ENCODE measurements around the gene TMC5. TPM values are rescaled to one million over a fixed set of nuclear protein-coding genes. Genes with fewer than 3 reads are reported as not detected.
"Not testable (repeated sequence)": the region's sequence is repeated elsewhere in the genome, so short reads cannot be mapped to it uniquely, and the experiment has no call there.

The TMC5 gene
- total and polyA plus RNA-seq, 5 donors from 2014 or later = not detected

- Mint-ChIP-seq H3K4me3 (no peak overlapping the region), H3K9me3 (peaks cover 0 to 8% (median 0%) of the 10 kb centered on the region in 7 donors), H3K27me3 (peaks cover 4% of the 10 kb centered on the region), H3K4me1 (no peaks in the 10 kb centered on the region), H3K36me3 (no peaks in the 10 kb centered on the region), H3K27ac (no peak overlapping the region)
- H3K36me3 ChIP-seq (ENCODE audit: control insufficient read depth, insufficient read depth, low read length) = no peaks in the 10 kb centered on the region
- H3K27ac ChIP-seq (ENCODE audit: insufficient read depth, low read length, poor library complexity, severe bottlenecking) = no peak overlapping the region
- no peaks in the 10 kb centered on the region for H3K9me3 ChIP-seq (ENCODE audit: control insufficient read depth in 2 of 2, low read length in 2 of 2)
- no peaks in the 10 kb centered on the region for H3K4me1 ChIP-seq (ENCODE audit: control insufficient read depth, insufficient read depth, low read length, poor library complexity, severe bottlenecking)
- no peaks in the 10 kb centered on the region for H3K27me3 ChIP-seq (ENCODE audit: control insufficient read depth, insufficient read depth, low read length)
- no peak overlapping the region for H3K4me3 ChIP-seq (ENCODE audit: low read depth, low read length)
- DNase-seq = no peak
- ATAC-seq (ENCODE audit: low read depth in 2 of 2) = no peak
These were observed 24.2 kb upstream of the TMC5 start for GRCh38 chr16:19393226-19394111.

DNA sequence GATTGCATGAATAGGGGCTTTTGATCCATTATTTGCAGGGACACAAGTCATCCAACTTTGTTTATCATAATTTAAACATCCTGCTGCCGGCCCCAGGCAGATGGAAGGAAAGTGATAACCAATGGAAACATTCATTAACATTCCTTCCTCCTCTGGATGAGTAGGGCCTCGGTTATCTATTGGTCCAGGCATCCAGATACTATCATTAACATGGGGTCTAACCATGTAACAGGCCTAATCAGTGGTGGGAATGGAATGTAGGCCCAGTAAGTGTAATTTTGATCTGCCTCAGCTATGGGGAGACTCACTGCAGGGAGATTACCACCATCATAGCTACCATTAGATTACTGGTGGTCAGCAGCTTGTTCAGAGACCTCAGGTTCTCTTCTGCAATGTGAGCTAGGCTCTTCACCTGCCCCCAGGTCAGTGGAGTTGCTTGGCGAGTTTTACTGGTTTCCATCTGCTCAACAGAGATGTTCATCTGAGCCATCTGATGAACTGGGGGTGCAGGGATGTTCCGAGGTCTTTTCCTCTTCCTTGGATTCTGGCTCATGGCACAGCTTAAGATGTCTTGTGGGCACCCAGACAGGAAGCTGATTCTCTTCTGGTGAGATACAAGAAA is 21.9 kb upstream of the TMC5 start:
- not testable (repeated sequence) for H3K4me1 Mint-ChIP-seq; H3K27me3 ChIP-seq (ENCODE audit: control insufficient read depth, insufficient read depth, low read length); H3K27ac ChIP-seq (ENCODE audit: insufficient read depth, low read length, poor library complexity, severe bottlenecking); ATAC-seq (ENCODE audit: low read depth in 2 of 2); H3K4me3 Mint-ChIP-seq; H3K27ac Mint-ChIP-seq; DNase-seq; H3K4me3 ChIP-seq (ENCODE audit: low read depth, low read length); H3K36me3 ChIP-seq (ENCODE audit: control insufficient read depth, insufficient read depth, low read length); H3K9me3 Mint-ChIP-seq; H3K9me3 ChIP-seq (ENCODE audit: control insufficient read depth in 2 of 2, low read length in 2 of 2); H3K36me3 Mint-ChIP-seq; H3K27me3 Mint-ChIP-seq; H3K4me1 ChIP-seq (ENCODE audit: control insufficient read depth, insufficient read depth, low read length, poor library complexity, severe bottlenecking)

- no peak for ATAC-seq (ENCODE audit: low read depth in 2 of 2)
- peaks cover 0 to 8% of the 10 kb centered on the region in 2 experiments for H3K9me3 ChIP-seq (ENCODE audit: control insufficient read depth in 2 of 2, low read length in 2 of 2)
- H3K27me3 Mint-ChIP-seq = peaks cover 10% of the 10 kb centered on the region
These were observed 21.1 kb upstream of the TMC5 start for GRCh38 chr16:19396555-19397011.

GRCh38 chr16:19397373-19397772 is 20.3 kb upstream of the TMC5 start:
- peaks cover 4 to 16% of the 10 kb centered on the region in 2 experiments for H3K9me3 ChIP-seq (ENCODE audit: control insufficient read depth in 2 of 2, low read length in 2 of 2)
- ATAC-seq (ENCODE audit: low read depth in 2 of 2); H3K36me3 ChIP-seq (ENCODE audit: control insufficient read depth, insufficient read depth, low read length); H3K27me3 Mint-ChIP-seq; H3K36me3 Mint-ChIP-seq; DNase-seq; H3K4me3 ChIP-seq (ENCODE audit: low read depth, low read length); H3K27me3 ChIP-seq (ENCODE audit: control insufficient read depth, insufficient read depth, low read length); H3K4me1 Mint-ChIP-seq; H3K27ac ChIP-seq (ENCODE audit: insufficient read depth, low read length, poor library complexity, severe bottlenecking); H3K27ac Mint-ChIP-seq; H3K4me3 Mint-ChIP-seq; H3K4me1 ChIP-seq (ENCODE audit: control insufficient read depth, insufficient read depth, low read length, poor library complexity, severe bottlenecking): not testable (repeated sequence)
- peaks cover 0 to 18% (median 7%) of the 10 kb centered on the region in 7 donors for H3K9me3 Mint-ChIP-seq

More at GRCh38 chr16:19396555-19397011, 21.1 kb upstream of the TMC5 start:
- Mint-ChIP-seq H3K36me3 (no peaks in the 10 kb centered on the region), H3K9me3 (peaks cover 0 to 15% (median 4%) of the 10 kb centered on the region in 7 donors), H3K4me1 (peaks cover 0 to 4% (median 0%) of the 10 kb centered on the region in 4 donors), H3K4me3 (no peak overlapping the region), H3K27ac (no peak overlapping the region)
- no peak for DNase-seq
- H3K4me3 ChIP-seq (ENCODE audit: low read depth, low read length) = no peak overlapping the region
- H3K36me3 ChIP-seq (ENCODE audit: control insufficient read depth, insufficient read depth, low read length) = no peaks in the 10 kb centered on the region
- H3K27ac ChIP-seq (ENCODE audit: insufficient read depth, low read length, poor library complexity, severe bottlenecking) = no peak overlapping the region
- no peaks in the 10 kb centered on the region for H3K27me3 ChIP-seq (ENCODE audit: control insufficient read depth, insufficient read depth, low read length)
- H3K4me1 ChIP-seq (ENCODE audit: control insufficient read depth, insufficient read depth, low read length, poor library complexity, severe bottlenecking) = no peaks in the 10 kb centered on the region

- Mint-ChIP-seq H3K36me3 (no peaks in the 10 kb centered on the region), H3K27me3 (peaks cover 12% of the 10 kb centered on the region), H3K27ac (no peak overlapping the region), H3K4me3 (no peak overlapping the region), H3K4me1 (peaks cover 0 to 4% (median 0%) of the 10 kb centered on the region in 4 donors), H3K9me3 (peaks cover 0 to 24% (median 5%) of the 10 kb centered on the region in 7 donors)
- ATAC-seq (ENCODE audit: low read depth in 2 of 2) (no peak), DNase-seq (no peak)
- H3K27ac ChIP-seq (ENCODE audit: insufficient read depth, low read length, poor library complexity, severe bottlenecking) = no peak overlapping the region
- no peaks in the 10 kb centered on the region for H3K4me1 ChIP-seq (ENCODE audit: control insufficient read depth, insufficient read depth, low read length, poor library complexity, severe bottlenecking)
- no peaks in the 10 kb centered on the region for H3K27me3 ChIP-seq (ENCODE audit: control insufficient read depth, insufficient read depth, low read length)
- no peaks in the 10 kb centered on the region for H3K36me3 ChIP-seq (ENCODE audit: control insufficient read depth, insufficient read depth, low read length)
- no peak overlapping the region for H3K4me3 ChIP-seq (ENCODE audit: low read depth, low read length)
- peaks cover 4 to 23% of the 10 kb centered on the region in 2 experiments for H3K9me3 ChIP-seq (ENCODE audit: control insufficient read depth in 2 of 2, low read length in 2 of 2)
These were observed 17.0 kb upstream of the TMC5 start for GRCh38 chr16:19400711-19401110.

- peaks cover 9% of the 10 kb centered on the region for H3K27me3 ChIP-seq (ENCODE audit: control insufficient read depth, insufficient read depth, low read length)
- ATAC-seq (ENCODE audit: low read depth in 2 of 2) (no peak), DNase-seq (no peak)
- no peak overlapping the region for H3K27ac Mint-ChIP-seq
- H3K4me3 ChIP-seq (ENCODE audit: low read depth, low read length) = no peak overlapping the region
- no peaks in the 10 kb centered on the region for H3K4me1 ChIP-seq (ENCODE audit: control insufficient read depth, insufficient read depth, low read length, poor library complexity, severe bottlenecking)
- peaks cover 2 to 19% (median 5%) of the 10 kb centered on the region in 7 donors for H3K9me3 Mint-ChIP-seq
- peaks cover 6 to 27% of the 10 kb centered on the region in 2 experiments for H3K9me3 ChIP-seq (ENCODE audit: control insufficient read depth in 2 of 2, low read length in 2 of 2)
- H3K4me1 Mint-ChIP-seq = peaks cover 0 to 8% (median 0%) of the 10 kb centered on the region in 4 donors
- no peak overlapping the region for H3K27ac ChIP-seq (ENCODE audit: insufficient read depth, low read length, poor library complexity, severe bottlenecking)
- no peak overlapping the region for H3K4me3 Mint-ChIP-seq
- H3K27me3 Mint-ChIP-seq = peaks cover 37% of the 10 kb centered on the region
- no peaks in the 10 kb centered on the region for H3K36me3 ChIP-seq (ENCODE audit: control insufficient read depth, insufficient read depth, low read length)
- no peaks in the 10 kb centered on the region for H3K36me3 Mint-ChIP-seq
These were observed 10.7 kb upstream of the TMC5 start for GRCh38 chr16:19406891-19407491.

- H3K4me1 ChIP-seq (ENCODE audit: control insufficient read depth, insufficient read depth, low read length, poor library complexity, severe bottlenecking) = no peaks in the 10 kb centered on the region
- H3K36me3 Mint-ChIP-seq = no peaks in the 10 kb centered on the region
- ATAC-seq (ENCODE audit: low read depth in 2 of 2) (no peak), DNase-seq (peak in 1 of 3 donors; percentile 4)
- no peaks in the 10 kb centered on the region for H3K36me3 ChIP-seq (ENCODE audit: control insufficient read depth, insufficient read depth, low read length)
- H3K4me3 Mint-ChIP-seq = peak overlapping the region in 2 of 4 donors; percentile 26 to 50
- H3K9me3 ChIP-seq (ENCODE audit: control insufficient read depth in 2 of 2, low read length in 2 of 2) = peaks cover 6 to 16% of the 10 kb centered on the region in 2 experiments
- no peak overlapping the region for H3K4me3 ChIP-seq (ENCODE audit: low read depth, low read length)
- H3K27ac Mint-ChIP-seq = no peak overlapping the region
- H3K9me3 Mint-ChIP-seq = peaks cover 0 to 13% (median 4%) of the 10 kb centered on the region in 7 donors
- no peak overlapping the region for H3K27ac ChIP-seq (ENCODE audit: insufficient read depth, low read length, poor library complexity, severe bottlenecking)
- peaks cover 9% of the 10 kb centered on the region for H3K27me3 ChIP-seq (ENCODE audit: control insufficient read depth, insufficient read depth, low read length)
- H3K27me3 Mint-ChIP-seq = peaks cover 44% of the 10 kb centered on the region
- peaks cover 0 to 8% (median 0%) of the 10 kb centered on the region in 4 donors for H3K4me1 Mint-ChIP-seq
These were observed 7.1 kb upstream of the TMC5 start for GRCh38 chr16:19410435-19411171.

Data from CD4-positive, CD25-positive, alpha-beta regulatory T cell (primary cell).